HAP-1 (cell line): Measurements from ENCODE around the gene TANGO6.
A peak's percentile ranks its signal among the peaks of the same experiment; 100 is the strongest.
"Not testable (repeated sequence)": the region's sequence is repeated elsewhere in the genome, so short reads cannot be mapped to it uniquely, and the experiment has no call there.

ENCODE experiments used
- DNase-seq, 2 experiments: peaks; one replicate each; pipeline ENCODE4 v3.0.0-alpha.2; 2016 to 2020; ENCODE audit warnings: low spot score in 2 of 2
- H3K27me3 ChIP-seq: fragments of 250-450 bp; sonication (Bioruptor Pico); 2 replicates; pipeline ENCODE4 v1.5.1; 2020; ENCODE audit warnings: low read depth, mild to moderate bottlenecking, moderate library complexity
- H3K36me3 ChIP-seq: fragments of 250-450 bp; sonication (Bioruptor Pico); replicated peaks from 2 replicates; pipeline ENCODE4 v1.5.1; 2020; ENCODE audit warnings: mild to moderate bottlenecking
- H3K4me1 ChIP-seq: fragments of 250-450 bp; sonication (Bioruptor Pico); 2 replicates; pipeline ENCODE4 v1.5.1; 2020; ENCODE audit warnings: mild to moderate bottlenecking
- H3K4me3 ChIP-seq: fragments of 250-450 bp; sonication (Bioruptor Pico); 2 replicates; pipeline ENCODE4 v1.5.1; 2020; ENCODE audit warnings: mild to moderate bottlenecking, moderate library complexity
- H3K9me3 ChIP-seq: fragments of 250-450 bp; sonication (Bioruptor Pico); 2 replicates; pipeline ENCODE4 v1.5.1; 2020; ENCODE audit warnings: mild to moderate bottlenecking, moderate library complexity
- in situ Hi-C: fragments of 300-500 bp; cut with MboI; formaldehyde crosslinking; loops from 3 replicates; pipeline ENCODE4 v1.14.3; 2020; ENCODE audit warnings: low sequenced_read_pairs, inconsistent platforms, mixed read lengths

The TANGO6 gene

GRCh38 chr16:69116906-69117305, 273.6 kb downstream of the TANGO6 start:
- H3K36me3 ChIP-seq: peaks cover 50% of the 10 kb centered on the region
- in situ Hi-C loops: loop anchor here (5.0 to 10.0 kb wide), 2 partner anchors 270 to 592 kb away; no protein-coding TSS in a partner anchor
- no peak overlapping the region for H3K4me3 ChIP-seq
- no peak for DNase-seq
- H3K9me3 ChIP-seq: no peaks in the 10 kb centered on the region
- H3K27me3 ChIP-seq: no peaks in the 10 kb centered on the region
- no peaks in the 10 kb centered on the region for H3K4me1 ChIP-seq

GRCh38 chr16:69118468-69118867, 275.1 kb downstream of the TANGO6 start:
- Histone ChIP-seq H3K27me3 (no peaks in the 10 kb centered on the region), H3K4me3 (no peak overlapping the region), H3K9me3 (no peaks in the 10 kb centered on the region), H3K36me3 (peaks cover 56% of the 10 kb centered on the region), H3K4me1 (no peaks in the 10 kb centered on the region)
- no peak for DNase-seq
- in situ Hi-C loops: loop anchor here (5.0 to 10.0 kb wide), 2 partner anchors 271 to 594 kb away; no protein-coding TSS in a partner anchor

GRCh38 chr16:69118994-69119393, 275.7 kb downstream of the TANGO6 start:
- in situ Hi-C loops: loop anchor here (5.0 to 10.0 kb wide), 2 partner anchors 272 to 594 kb away; no protein-coding TSS in a partner anchor
- DNase-seq: no peak

DNA sequence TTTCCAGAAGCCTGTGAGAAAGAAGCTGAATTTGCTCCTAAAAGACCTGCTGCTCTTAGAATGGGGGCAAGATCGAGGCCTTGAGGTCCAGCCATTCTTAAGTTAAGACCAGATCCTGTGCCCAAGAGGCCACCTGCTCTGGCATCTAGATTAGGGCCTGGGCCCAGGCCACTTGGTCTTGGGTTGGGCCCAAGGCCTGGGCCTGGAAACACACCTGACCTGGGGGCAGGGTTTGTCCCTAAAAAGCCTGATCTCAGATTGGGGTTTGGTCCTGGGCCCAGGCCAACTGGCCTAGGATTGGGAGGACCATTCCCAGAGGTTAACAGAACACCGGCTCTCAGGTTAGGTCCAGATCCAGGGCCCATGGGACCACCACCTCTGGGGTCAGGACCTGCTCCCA, 276.2 kb downstream of the TANGO6 start:
- Histone ChIP-seq H3K36me3 (peaks cover 55% of the 10 kb centered on the region), H3K27me3 (no peaks in the 10 kb centered on the region), H3K4me3 (no peak overlapping the region), H3K9me3 (no peaks in the 10 kb centered on the region), H3K4me1 (no peaks in the 10 kb centered on the region)
- in situ Hi-C loops: loop anchor here (5.0 to 10.0 kb wide), 2 partner anchors 272 to 595 kb away; no protein-coding TSS in a partner anchor
- no peak for DNase-seq

More at GRCh38 chr16:69118994-69119393, 275.7 kb downstream of the TANGO6 start:
- Histone ChIP-seq H3K9me3 (no peaks in the 10 kb centered on the region), H3K27me3 (no peaks in the 10 kb centered on the region), H3K36me3 (peaks cover 56% of the 10 kb centered on the region), H3K4me1 (no peaks in the 10 kb centered on the region), H3K4me3 (no peak overlapping the region)

DNA sequence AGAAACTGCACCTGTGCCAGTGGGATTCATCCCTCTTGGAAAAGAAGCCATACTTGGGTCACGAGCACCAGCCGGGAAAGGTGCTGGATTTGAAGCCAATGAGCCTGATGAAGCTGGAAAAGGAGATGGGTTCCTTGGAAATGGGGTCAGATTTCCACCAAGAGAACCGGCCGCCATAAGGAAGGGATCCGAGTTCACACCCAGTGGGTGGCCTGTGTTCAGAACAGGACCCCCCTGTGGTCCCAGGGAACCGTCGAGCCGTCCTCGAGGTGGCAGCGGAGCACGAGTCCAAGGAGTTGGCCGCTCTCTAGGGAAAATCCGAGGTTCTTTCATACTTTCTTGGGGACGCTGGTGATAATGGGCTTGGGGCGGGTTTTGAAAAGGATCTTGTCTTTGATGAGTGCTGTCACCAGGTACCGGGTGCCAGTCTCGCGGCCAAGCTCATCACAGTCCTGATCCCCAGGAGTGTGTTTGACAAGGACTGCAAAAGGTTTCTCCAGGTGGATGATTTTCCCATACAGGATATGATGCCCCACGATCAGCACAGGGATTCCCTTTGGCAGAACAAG, 276.8 kb downstream of the TANGO6 start:
- no peak overlapping the region for H3K4me3 ChIP-seq
- no peaks in the 10 kb centered on the region for H3K4me1 ChIP-seq
- DNase-seq: no peak
- H3K36me3 ChIP-seq: peaks cover 49% of the 10 kb centered on the region
- no peaks in the 10 kb centered on the region for H3K27me3 ChIP-seq
- H3K9me3 ChIP-seq: no peaks in the 10 kb centered on the region
- in situ Hi-C loops: no loop called here

DNA sequence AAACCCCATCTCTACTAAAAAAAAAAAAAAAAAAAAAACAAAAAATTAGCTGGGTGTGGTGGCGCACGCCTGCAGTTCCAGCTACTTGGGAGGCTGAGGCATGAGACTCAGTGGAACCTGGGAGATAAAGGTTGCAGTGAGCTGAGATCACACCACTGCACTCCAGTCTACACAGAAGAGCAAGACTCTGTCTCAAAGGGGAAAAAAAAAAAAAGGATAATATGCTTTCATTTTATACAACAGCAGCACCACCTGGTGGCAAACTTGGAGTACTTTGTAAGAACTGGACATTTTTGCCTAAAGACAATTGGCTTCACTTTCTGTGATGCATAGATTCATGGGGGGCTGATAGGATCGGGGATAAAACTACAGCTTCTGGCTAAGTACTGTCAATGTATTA, 280.6 kb downstream of the TANGO6 start:
- Histone ChIP-seq H3K9me3 (no peaks in the 10 kb centered on the region), H3K4me3 (no peak overlapping the region), H3K36me3 (peaks cover 39% of the 10 kb centered on the region), H3K4me1 (peaks cover 4% of the 10 kb centered on the region), H3K27me3 (no peaks in the 10 kb centered on the region)
- DNase-seq: peak; percentile 74 to 79
- in situ Hi-C loops: no loop called here

- in situ Hi-C loops, H3K4me1 ChIP-seq, H3K9me3 ChIP-seq, H3K27me3 ChIP-seq, H3K4me3 ChIP-seq, DNase-seq: not testable (repeated sequence)
- peaks cover 34% of the 10 kb centered on the region for H3K36me3 ChIP-seq
These were observed 281.1 kb downstream of the TANGO6 start for GRCh38 chr16:69124406-69124805.

GRCh38 chr16:69124961-69125360, 281.6 kb downstream of the TANGO6 start:
- in situ Hi-C loops, H3K4me3 ChIP-seq, H3K27me3 ChIP-seq, H3K9me3 ChIP-seq, H3K4me1 ChIP-seq, DNase-seq: not testable (repeated sequence)
- peaks cover 29% of the 10 kb centered on the region for H3K36me3 ChIP-seq

- peaks cover 19% of the 10 kb centered on the region for H3K36me3 ChIP-seq
- H3K9me3 ChIP-seq: no peaks in the 10 kb centered on the region
- DNase-seq: no peak
- H3K4me1 ChIP-seq: peaks cover 13% of the 10 kb centered on the region
- no peak overlapping the region for H3K4me3 ChIP-seq
- in situ Hi-C loops: no loop called here
- H3K27me3 ChIP-seq: no peaks in the 10 kb centered on the region
These were observed 282.9 kb downstream of the TANGO6 start for GRCh38 chr16:69126221-69126620.

DNA sequence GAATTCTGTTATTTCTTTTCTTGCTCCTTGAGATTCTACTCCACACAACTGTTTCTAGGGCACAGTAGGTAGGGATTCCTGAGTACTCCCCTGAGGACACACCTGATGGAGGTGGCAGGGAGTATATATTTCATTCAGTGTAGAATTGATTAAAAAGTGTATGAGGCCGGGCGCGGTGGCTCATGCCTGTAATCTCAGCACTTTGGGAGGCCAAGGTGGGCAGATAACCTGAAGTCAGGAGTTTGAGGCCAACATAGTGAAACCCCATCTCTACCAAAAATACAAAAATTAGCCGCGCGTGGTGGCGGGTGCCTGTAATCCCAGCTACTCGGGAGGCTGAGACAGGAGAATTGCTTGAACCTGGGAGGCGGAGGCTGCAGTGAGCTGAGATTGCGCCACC, 283.5 kb downstream of the TANGO6 start:
- Histone ChIP-seq H3K4me1 (peaks cover 13% of the 10 kb centered on the region), H3K36me3 (peaks cover 18% of the 10 kb centered on the region)
- H3K4me3 ChIP-seq, DNase-seq, in situ Hi-C loops, H3K9me3 ChIP-seq, H3K27me3 ChIP-seq: not testable (repeated sequence)

DNA sequence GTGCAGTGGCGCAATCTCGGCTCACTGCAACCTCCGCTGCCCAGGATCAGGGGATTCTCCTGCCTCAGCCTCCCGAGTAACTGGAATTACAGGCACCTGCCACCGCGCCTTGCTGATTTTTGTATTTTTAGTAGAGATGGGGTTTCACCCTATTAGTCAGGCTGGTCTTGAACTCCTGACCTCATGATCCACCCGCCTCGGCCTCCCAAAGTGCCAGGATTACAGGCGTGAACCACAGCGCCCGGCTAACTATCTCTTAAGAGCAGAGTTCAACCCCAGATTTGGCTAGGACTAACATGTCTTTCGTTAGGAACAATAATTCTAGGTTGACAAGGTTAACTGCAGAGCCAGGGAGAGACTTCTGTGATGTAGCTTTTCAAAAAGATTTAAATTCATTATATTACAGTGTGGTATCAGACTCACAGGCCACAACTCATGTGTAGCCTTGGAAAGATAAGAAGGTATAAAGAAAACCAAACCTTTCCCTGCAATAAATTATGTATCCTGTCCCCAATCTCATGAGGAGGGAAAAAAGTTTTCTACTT, 284.7 kb downstream of the TANGO6 start:
- Histone ChIP-seq H3K4me3 (no peak overlapping the region), H3K36me3 (peaks cover 12% of the 10 kb centered on the region), H3K27me3 (no peaks in the 10 kb centered on the region), H3K9me3 (no peaks in the 10 kb centered on the region), H3K4me1 (peaks cover 13% of the 10 kb centered on the region)
- in situ Hi-C loops: no loop called here
- no peak for DNase-seq

DNA sequence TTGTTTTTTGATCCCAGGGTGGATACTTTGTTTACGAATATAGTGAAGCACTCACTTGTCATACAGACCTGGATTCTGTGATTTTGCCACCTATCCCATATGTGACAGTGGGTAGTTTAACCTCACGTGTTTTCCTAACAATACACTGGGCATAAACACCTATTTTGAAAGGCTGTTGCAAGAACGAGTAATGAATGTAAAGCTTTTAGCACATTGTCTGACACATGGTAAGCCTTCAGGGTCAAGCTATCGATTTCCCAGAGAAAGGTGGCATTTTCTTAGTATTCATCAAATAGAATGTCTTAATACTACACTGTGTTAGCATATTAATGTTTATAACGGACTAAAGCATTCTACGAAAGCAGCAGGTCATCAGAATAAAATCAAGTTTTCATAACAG, 287.1 kb downstream of the TANGO6 start:
- Histone ChIP-seq H3K4me3 (peak overlapping the region; percentile 97), H3K9me3 (no peaks in the 10 kb centered on the region), H3K36me3 (peaks cover 15% of the 10 kb centered on the region), H3K27me3 (no peaks in the 10 kb centered on the region), H3K4me1 (peaks cover 20% of the 10 kb centered on the region)
- DNase-seq: no peak
- in situ Hi-C loops: no loop called here

GRCh38 chr16:69131167-69131838, 288.0 kb downstream of the TANGO6 start:
- H3K4me1 ChIP-seq: peaks cover 20% of the 10 kb centered on the region
- H3K27me3 ChIP-seq: no peaks in the 10 kb centered on the region
- in situ Hi-C loops: no loop called here
- DNase-seq: peak; percentile 59 to 72
- peaks cover 21% of the 10 kb centered on the region for H3K36me3 ChIP-seq
- peak overlapping the region; percentile 97 for H3K4me3 ChIP-seq
- H3K9me3 ChIP-seq: no peaks in the 10 kb centered on the region

- Histone ChIP-seq H3K9me3 (no peaks in the 10 kb centered on the region), H3K27me3 (no peaks in the 10 kb centered on the region), H3K36me3 (peaks cover 28% of the 10 kb centered on the region), H3K4me1 (peaks cover 20% of the 10 kb centered on the region), H3K4me3 (peak overlapping the region; percentile 97)
- in situ Hi-C loops: no loop called here
- DNase-seq: peak; percentile 79 to 96
These were observed 288.6 kb downstream of the TANGO6 start for GRCh38 chr16:69131839-69132423.
